Measurements from ENCODE around the gene GINS1.

GINS1 gene

GRCh38 chr20:25421102-25421501 is 13.6 kb downstream of the GINS1 start:
- H3K4me3 ChIP-seq (ENCODE audit: low read depth in 1 of 2, low read length in 1 of 2), result no peak overlapping the region
- TF ChIP-seq CTCF (IDR thresholded peaks at IDR 0.05), result no peak
- H3K9me3 ChIP-seq, result no peaks in the 10 kb centered on the region
- H3K36me3 ChIP-seq, result peaks cover 11% of the 10 kb centered on the region
- H3K27me3 ChIP-seq, result no peaks in the 10 kb centered on the region
- H3K27ac ChIP-seq, result no peak overlapping the region
- H3K4me1 ChIP-seq (ENCODE audit: control insufficient read depth in 1 of 2, insufficient read depth in 1 of 2, low read depth in 1 of 2, low read length in 1 of 2), result no peaks in the 10 kb centered on the region

GRCh38 chr20:25422032-25422431 is 14.6 kb downstream of the GINS1 start:
- Histone ChIP-seq H3K27me3 (no peaks in the 10 kb centered on the region), H3K27ac (no peak overlapping the region), H3K9me3 (no peaks in the 10 kb centered on the region), H3K4me3 (ENCODE audit: low read depth in 1 of 2, low read length in 1 of 2) (no peak overlapping the region), H3K36me3 (peaks cover 14% of the 10 kb centered on the region), H3K4me1 (ENCODE audit: control insufficient read depth in 1 of 2, insufficient read depth in 1 of 2, low read depth in 1 of 2, low read length in 1 of 2) (no peaks in the 10 kb centered on the region)
- no peak for TF ChIP-seq CTCF (IDR thresholded peaks at IDR 0.05)

- no peak overlapping the region for H3K27ac ChIP-seq
- peaks cover 5% of the 10 kb centered on the region for H3K36me3 ChIP-seq
- no peaks in the 10 kb centered on the region for H3K4me1 ChIP-seq (ENCODE audit: control insufficient read depth in 1 of 2, insufficient read depth in 1 of 2, low read depth in 1 of 2, low read length in 1 of 2)
- no peak overlapping the region for H3K4me3 ChIP-seq (ENCODE audit: low read depth in 1 of 2, low read length in 1 of 2)
- H3K27me3 ChIP-seq, result no peaks in the 10 kb centered on the region
- no peaks in the 10 kb centered on the region for H3K9me3 ChIP-seq
- no peak for TF ChIP-seq CTCF (IDR thresholded peaks at IDR 0.05)
Measured at GRCh38 chr20:25424536-25424935, 17.1 kb downstream of the GINS1 start.

GRCh38 chr20:25437153-25437581 is 29.7 kb downstream of the GINS1 start:
- H3K27ac ChIP-seq, result no peak overlapping the region
- H3K36me3 ChIP-seq, result peaks cover 19% of the 10 kb centered on the region
- H3K4me3 ChIP-seq (ENCODE audit: low read depth in 1 of 2, low read length in 1 of 2), result no peak overlapping the region
- no peaks in the 10 kb centered on the region for H3K4me1 ChIP-seq (ENCODE audit: control insufficient read depth in 1 of 2, insufficient read depth in 1 of 2, low read depth in 1 of 2, low read length in 1 of 2)
- H3K9me3 ChIP-seq, result no peaks in the 10 kb centered on the region
- H3K27me3 ChIP-seq, result no peaks in the 10 kb centered on the region
- TF ChIP-seq CTCF (IDR thresholded peaks at IDR 0.05), result no peak

GRCh38 chr20:25439328-25439727 is 31.9 kb downstream of the GINS1 start:
- Histone ChIP-seq H3K27ac (no peak overlapping the region), H3K27me3 (no peaks in the 10 kb centered on the region), H3K4me1 (ENCODE audit: control insufficient read depth in 1 of 2, insufficient read depth in 1 of 2, low read depth in 1 of 2, low read length in 1 of 2) (no peaks in the 10 kb centered on the region), H3K36me3 (peaks cover 22% of the 10 kb centered on the region), H3K9me3 (no peaks in the 10 kb centered on the region), H3K4me3 (ENCODE audit: low read depth in 1 of 2, low read length in 1 of 2) (no peak overlapping the region)
- TF ChIP-seq CTCF (IDR thresholded peaks at IDR 0.05), result no peak

- H3K4me1 ChIP-seq (ENCODE audit: control insufficient read depth in 1 of 2, insufficient read depth in 1 of 2, low read depth in 1 of 2, low read length in 1 of 2), result no peaks in the 10 kb centered on the region
- no peak for TF ChIP-seq CTCF (IDR thresholded peaks at IDR 0.05)
- no peaks in the 10 kb centered on the region for H3K9me3 ChIP-seq
- no peak overlapping the region for H3K27ac ChIP-seq
- H3K27me3 ChIP-seq, result no peaks in the 10 kb centered on the region
- H3K4me3 ChIP-seq (ENCODE audit: low read depth in 1 of 2, low read length in 1 of 2), result no peak overlapping the region
- peaks cover 25% of the 10 kb centered on the region for H3K36me3 ChIP-seq
Measured at GRCh38 chr20:25444556-25444955, 37.1 kb downstream of the GINS1 start.
